ENCODE measurements around the gene STXBP5.

The STXBP5 gene

GRCh38 chr6:147213772-147214171, 9.6 kb downstream of the STXBP5 start:
- Histone ChIP-seq H3K27ac (peak overlapping the region; percentile 22 to 38), H3K9me3 (no peaks in the 10 kb centered on the region), H3K36me3 (no peaks in the 10 kb centered on the region), H3K27me3 (no peaks in the 10 kb centered on the region), H3K4me1 (peaks cover 0 to 64% (median 18%) of the 10 kb centered on the region in 4 donors), H3K4me3 (no peak overlapping the region)
- intact Hi-C loops (cut with DNase I; ENCODE audit: low total_unique reads): no loop called here
- TF ChIP-seq, protein P1, sequence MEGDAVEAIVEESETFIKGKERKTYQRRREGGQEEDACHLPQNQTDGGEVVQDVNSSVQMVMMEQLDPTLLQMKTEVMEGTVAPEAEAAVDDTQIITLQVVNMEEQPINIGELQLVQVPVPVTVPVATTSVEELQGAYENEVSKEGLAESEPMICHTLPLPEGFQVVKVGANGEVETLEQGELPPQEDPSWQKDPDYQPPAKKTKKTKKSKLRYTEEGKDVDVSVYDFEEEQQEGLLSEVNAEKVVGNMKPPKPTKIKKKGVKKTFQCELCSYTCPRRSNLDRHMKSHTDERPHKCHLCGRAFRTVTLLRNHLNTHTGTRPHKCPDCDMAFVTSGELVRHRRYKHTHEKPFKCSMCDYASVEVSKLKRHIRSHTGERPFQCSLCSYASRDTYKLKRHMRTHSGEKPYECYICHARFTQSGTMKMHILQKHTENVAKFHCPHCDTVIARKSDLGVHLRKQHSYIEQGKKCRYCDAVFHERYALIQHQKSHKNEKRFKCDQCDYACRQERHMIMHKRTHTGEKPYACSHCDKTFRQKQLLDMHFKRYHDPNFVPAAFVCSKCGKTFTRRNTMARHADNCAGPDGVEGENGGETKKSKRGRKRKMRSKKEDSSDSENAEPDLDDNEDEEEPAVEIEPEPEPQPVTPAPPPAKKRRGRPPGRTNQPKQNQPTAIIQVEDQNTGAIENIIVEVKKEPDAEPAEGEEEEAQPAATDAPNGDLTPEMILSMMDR (IDR thresholded peaks at IDR 0.05): no peak
- no peak for DNase-seq

DNA sequence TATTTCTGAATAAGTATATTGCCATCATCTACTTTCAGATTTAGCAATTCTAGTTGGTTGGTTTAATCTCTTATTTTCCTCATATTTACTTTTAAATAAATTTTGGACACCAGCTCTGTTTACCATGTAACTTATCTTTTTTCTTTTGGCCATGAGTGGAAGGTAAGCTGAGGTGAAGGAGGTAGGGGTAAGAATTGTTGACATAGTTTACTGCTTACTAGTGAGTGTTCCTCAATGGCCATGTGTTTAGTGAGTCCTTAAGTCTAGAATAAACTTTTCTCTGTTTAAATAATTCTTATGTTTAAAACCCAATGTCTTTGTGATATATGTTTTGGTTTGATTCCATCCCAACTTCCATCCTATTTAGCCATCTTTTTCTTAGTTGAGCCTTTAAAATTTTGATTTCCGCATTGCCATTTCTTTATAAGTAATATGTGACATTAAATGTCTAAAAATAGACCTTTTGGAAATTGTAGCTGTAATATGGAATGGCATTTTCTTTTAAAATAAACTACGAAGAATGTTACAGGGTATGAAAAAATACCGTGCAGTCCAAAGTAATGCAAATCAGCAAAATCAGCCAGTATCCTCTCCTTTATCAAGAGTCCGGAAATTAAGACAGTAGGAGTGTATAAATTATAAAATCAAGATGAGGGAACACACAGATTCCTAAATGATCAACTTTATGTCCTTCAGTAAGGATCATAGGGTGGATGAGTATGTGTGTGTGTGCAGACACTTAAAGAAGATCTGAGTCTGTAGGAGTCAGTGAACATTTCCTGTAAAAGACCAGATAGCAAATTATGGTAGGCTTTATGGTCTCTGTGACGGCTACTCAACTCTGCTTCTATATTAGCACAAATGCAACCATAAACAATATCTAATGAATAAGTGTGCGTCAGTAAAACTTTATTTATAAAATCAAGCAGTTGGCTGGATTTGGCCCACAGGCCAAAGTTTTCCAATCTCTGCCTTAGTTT, 10.3 kb downstream of the STXBP5 start:
- TF ChIP-seq, protein P1 (IDR thresholded peaks at IDR 0.05): no peak
- Histone ChIP-seq H3K36me3 (no peaks in the 10 kb centered on the region), H3K27ac (peak overlapping the region; percentile 22 to 24), H3K9me3 (no peaks in the 10 kb centered on the region), H3K4me3 (no peak overlapping the region), H3K27me3 (no peaks in the 10 kb centered on the region), H3K4me1 (peaks cover 0 to 57% (median 15%) of the 10 kb centered on the region in 4 donors)
- DNase-seq: no peak
- intact Hi-C loops (cut with DNase I; ENCODE audit: low total_unique reads): no loop called here

DNA sequence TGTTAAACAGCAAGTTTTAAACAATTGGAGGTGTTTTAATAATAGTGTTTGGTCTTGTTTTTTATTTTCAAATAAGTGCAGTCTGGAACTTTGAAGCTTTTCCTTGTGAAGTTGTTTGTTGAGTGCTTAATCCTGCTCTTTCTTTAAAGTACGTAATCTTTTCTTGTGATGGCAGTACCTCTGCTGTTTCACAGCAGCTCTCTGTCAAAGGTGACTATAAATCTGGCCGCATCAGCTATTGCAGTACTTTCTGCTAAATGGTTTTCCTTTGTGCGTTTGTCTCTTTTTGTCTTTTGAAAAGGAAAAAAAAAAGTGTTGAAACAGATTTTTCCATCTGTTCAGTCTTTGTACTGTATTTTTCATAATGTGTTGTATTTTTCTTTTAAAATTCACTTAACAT, 12.7 kb downstream of the STXBP5 start:
- no peak for DNase-seq
- no peak overlapping the region for H3K4me3 ChIP-seq
- H3K27me3 ChIP-seq: no peaks in the 10 kb centered on the region
- no peaks in the 10 kb centered on the region for H3K36me3 ChIP-seq
- intact Hi-C loops (cut with DNase I; ENCODE audit: low total_unique reads): no loop called here
- H3K4me1 ChIP-seq: peaks cover 0 to 54% (median 8%) of the 10 kb centered on the region in 4 donors
- H3K27ac ChIP-seq: no peak overlapping the region
- H3K9me3 ChIP-seq: no peaks in the 10 kb centered on the region
- TF ChIP-seq, protein P1 (IDR thresholded peaks at IDR 0.05): no peak

- Histone ChIP-seq H3K4me1 (peaks cover 0 to 57% (median 14%) of the 10 kb centered on the region in 4 donors), H3K9me3 (no peaks in the 10 kb centered on the region), H3K36me3 (no peaks in the 10 kb centered on the region), H3K4me3 (no peak overlapping the region), H3K27me3 (no peaks in the 10 kb centered on the region), H3K27ac (no peak overlapping the region)
- TF ChIP-seq, protein P1 (IDR thresholded peaks at IDR 0.05): no peak
- DNase-seq: no peak
- intact Hi-C loops (cut with DNase I; ENCODE audit: low total_unique reads): no loop called here
Measured at GRCh38 chr6:147217840-147218404, 13.7 kb downstream of the STXBP5 start.

GRCh38 chr6:147218797-147219196, 14.6 kb downstream of the STXBP5 start:
- Histone ChIP-seq H3K4me3 (no peak overlapping the region), H3K27ac (no peak overlapping the region), H3K9me3 (no peaks in the 10 kb centered on the region), H3K4me1 (peaks cover 0 to 59% (median 14%) of the 10 kb centered on the region in 4 donors), H3K27me3 (no peaks in the 10 kb centered on the region), H3K36me3 (no peaks in the 10 kb centered on the region)
- intact Hi-C loops (cut with DNase I; ENCODE audit: low total_unique reads): no loop called here
- TF ChIP-seq, protein P1 (IDR thresholded peaks at IDR 0.05): no peak
- no peak for DNase-seq
